HepG2 (cell line): ENCODE measurements around the gene COL18A1. TPM values are rescaled to one million over a fixed set of nuclear protein-coding genes. Genes with fewer than 3 reads are reported as not detected.

Experiments used
- ATAC-seq: fragments of 200-7000 bp; cut with Tn5 transposase; 3 replicates; pipeline ENCODE4 v1.9.1; 2020; ENCODE audit warnings: mild to moderate bottlenecking, moderate library complexity
- BruUV-seq: library from RNA; stranded (reverse); fragments of 400-500 nt; replicated peaks from 2 replicates; lab custom pipeline; 2021; lab: Mats Ljungman, UMichigan
- CTCF ChIA-PET: fragments of 300-600 bp; formaldehyde crosslinking; extraction: SDS; loops from one replicate; lab custom pipeline; 2021; ENCODE audit warnings: low total read pairs, inconsistent platforms, low intra/inter-chr PET ratio; lab: Yijun Ruan, JAX
- POLR2A ChIA-PET: fragments of 350-600 bp; sonication (Branson Sonifier 250); formaldehyde crosslinking; loops from one replicate; lab custom pipeline; 2020; ENCODE audit warnings: antibody characterized with exemption, inconsistent platforms; lab: Yijun Ruan, JAX
- DNase-seq: peaks from one replicate; pipeline ENCODE4 v3.0.0-alpha.2; 2015; ENCODE audit warnings: low spot score
- FAIRE-seq: peaks from 3 replicates; lab custom pipeline; 2011; peaks lifted over from hg19 to GRCh38; lab: Jason Lieb, UNC
- H2AFZ ChIP-seq: one replicate; pipeline ENCODE4 v1.6.1; 2011; ENCODE audit warnings: low read length, inconsistent platforms
- H3K27ac ChIP-seq: fragments of 300-600 bp; 3 replicates; pipeline ENCODE4 v1.8.0; 2011; ENCODE audit warnings: mixed run types, mild to moderate bottlenecking, mixed read lengths, low read length, inconsistent platforms; ENCODE audit not compliant: insufficient read depth; ENCODE audit errors: extremely low read length
- H3K27me3 ChIP-seq, 2 experiments: fragments of 200-600 bp in 1 of 2; 2 replicates in 1 of 2; 3 replicates in 1 of 2; pipeline versions ENCODE4 v1.6.0 to v1.8.0; 2011; ENCODE audit warnings: low read length in 2 of 2, mild to moderate bottlenecking in 2 of 2, moderate library complexity in 2 of 2, inconsistent platforms in 1 of 2; ENCODE audit not compliant: insufficient read depth in 2 of 2, control insufficient read depth in 1 of 2
- H3K36me3 ChIP-seq, 2 experiments: fragments of 200-600 bp in 1 of 2; replicated peaks in 1 of 2; 2 replicates in 1 of 2; 3 replicates in 1 of 2; pipeline versions ENCODE4 v1.5.1 to v1.8.0; 2011; ENCODE audit warnings: low read length in 2 of 2, inconsistent platforms in 1 of 2; ENCODE audit not compliant: insufficient read depth in 2 of 2, control insufficient read depth in 1 of 2
- H3K4me1 ChIP-seq: 2 replicates; pipeline ENCODE4 v1.5.1; 2012; ENCODE audit warnings: low read length, inconsistent platforms; ENCODE audit not compliant: insufficient read depth
- H3K4me2 ChIP-seq: 2 replicates; pipeline ENCODE4 v1.6.0; 2011; ENCODE audit warnings: low read depth, low read length, inconsistent platforms
- H3K4me3 ChIP-seq, 3 experiments: fragments of 200-600 bp in 1 of 3; sonication (generic), shearing (Covaris generic) in 1 of 3; replicated peaks in 1 of 3; 2 replicates each; pipeline ENCODE4 v1.5.1; 2011 to 2016; ENCODE audit warnings: low read length in 3 of 3, inconsistent platforms in 2 of 3, low read depth in 2 of 3, mild to moderate bottlenecking in 2 of 3, control low read depth in 1 of 3, mixed read lengths in 1 of 3; ENCODE audit not compliant: insufficient read depth in 1 of 3
- H3K79me2 ChIP-seq: one replicate; pipeline ENCODE4 v1.6.1; 2011; ENCODE audit warnings: low read length, inconsistent platforms; ENCODE audit not compliant: insufficient read depth
- H3K9ac ChIP-seq: 2 replicates; pipeline ENCODE4 v1.6.0; 2011; ENCODE audit warnings: mild to moderate bottlenecking, low read depth, low read length, inconsistent platforms; ENCODE audit not compliant: insufficient read depth
- H3K9me3 ChIP-seq: 2 replicates; pipeline ENCODE4 v1.5.1; 2012; ENCODE audit warnings: mild to moderate bottlenecking, low read length
- H4K20me1 ChIP-seq: 2 replicates; pipeline ENCODE4 v1.6.0; 2011; ENCODE audit warnings: inconsistent platforms, mild to moderate bottlenecking, low read length, moderate library complexity; ENCODE audit not compliant: insufficient read depth
- ATF7-NPFF ChIP-seq: sonication (generic); formaldehyde crosslinking; IDR thresholded peaks from 2 replicates; pipeline ENCODE4 v1.8.1; 2023; ENCODE audit warnings: mild to moderate bottlenecking, low read depth, missing genetic modification reagents, moderate library complexity
- E2F2 ChIP-seq: sonication (generic); formaldehyde crosslinking; IDR thresholded peaks from 2 replicates; pipeline ENCODE4 v1.4.0; 2020; ENCODE audit warnings: missing genetic modification reagents, borderline replicate concordance
- FOSL1 ChIP-seq: sonication (generic); formaldehyde crosslinking; IDR thresholded peaks from 2 replicates; pipeline ENCODE4 v1.9.0; 2021; ENCODE audit warnings: missing genetic modification reagents, borderline replicate concordance
- HNF4A ChIP-seq: sonication (generic); formaldehyde crosslinking; IDR thresholded peaks from 2 replicates; pipeline ENCODE4 v1.4.0; 2020; ENCODE audit warnings: missing genetic modification reagents
- MED8 ChIP-seq: sonication (generic); formaldehyde crosslinking; IDR thresholded peaks from 2 replicates; pipeline ENCODE4 v1.8.1; 2023; ENCODE audit warnings: mild to moderate bottlenecking, missing genetic modification reagents; ENCODE audit not compliant: insufficient replicate concordance
- ZNF383 ChIP-seq: sonication (generic); formaldehyde crosslinking; IDR thresholded peaks from 2 replicates; pipeline ENCODE4 v1.4.0; 2020; ENCODE audit warnings: missing genetic modification reagents, mild to moderate bottlenecking, borderline replicate concordance
- ZNF543 ChIP-seq: sonication (generic); formaldehyde crosslinking; IDR thresholded peaks from 2 replicates; pipeline ENCODE4 v1.4.0; 2020; ENCODE audit warnings: mild to moderate bottlenecking, missing genetic modification reagents
- WGBS: methylation state at CpG from one replicate; pipeline ENCODE4 v1.1.6; 2017; ENCODE audit warnings: low lambda C conversion rate; 5-methylcytosine and 5-hydroxymethylcytosine counted together
- in situ Hi-C: cut with HindIII; loops from 2 replicates; pipeline ENCODE4 v1.10.0; 2017; ENCODE audit warnings: low pct_unique_long_range_greater_than_20kb; ENCODE audit not compliant: extremely low pct_ligation_motif_present
- intact Hi-C: fragments of 100-400 bp; cut with micrococcal nuclease; formaldehyde crosslinking; loops from one replicate; pipeline ENCODE4 v1.10.0; 2022; ENCODE audit not compliant: unreplicated experiment
- polyA plus RNA-seq, 8 experiments: library from polyadenylated mRNA; depleted of rRNA in 3 of 8; stranded (reverse) in 7 of 8; unstranded in 1 of 8; fragments of >200 nt; fragmentation: Illumina TruSeq in 4 of 8; extraction: Trizol in 4 of 8; gene quantifications; 2 replicates each; pipeline versions ENCODE4 v1.2.1 to v1.2.3, GENCODE V29; 2011 to 2016; ENCODE audit warnings: low read depth in 4 of 8, missing spikeins in 1 of 8, mixed read lengths in 1 of 8; ENCODE audit not compliant: insufficient read depth in 1 of 8
- total RNA-seq, 5 experiments: library from RNA; depleted of rRNA; stranded (reverse); fragments of >200 nt; fragmentation: Illumina TruSeq; extraction: Trizol; gene quantifications; 2 replicates each; pipeline ENCODE4 v1.2.3, GENCODE V29; 2016; ENCODE audit warnings: low read depth in 1 of 5
- TF ChIP-seq, protein P1 (sequence below): sonication (generic); formaldehyde crosslinking; IDR thresholded peaks from 2 replicates; pipeline ENCODE4 v1.8.1; 2023; ENCODE audit warnings: missing genetic modification reagents, inconsistent platforms, borderline replicate concordance

COL18A1 gene
- total and polyA plus RNA-seq, 2 of the 13 experiments (the other 11 are each of a cell fraction or from before 2014, with no cell fraction given) = 79.0 to 102 TPM

GRCh38 chr21:45435405-45435981 lies 30.5 kb downstream of the COL18A1 start:
- POLR2A ChIA-PET = interaction anchor here (1.3 to 1.7 kb wide), 3 partner anchors 12 to 143 kb away, joined by 4 to 6 read pairs (median 4); no protein-coding TSS in a partner anchor
- ATAC-seq = no peak
- H3K79me2 ChIP-seq = peaks cover 55% of the 10 kb centered on the region
- H3K27me3 ChIP-seq = no peaks in the 10 kb centered on the region
- intact Hi-C loops = no loop called here
- H3K4me1 ChIP-seq = peaks cover 66% of the 10 kb centered on the region
- no peak overlapping the region for H3K4me3 ChIP-seq
- TF ChIP-seq MED8 (CRISPR knock-in tag) (no peak), ZNF543 (no peak), FOSL1 (CRISPR knock-in tag) (no peak), HNF4A (CRISPR knock-in tag) (no peak), ZNF383 (CRISPR knock-in tag) (no peak), E2F2 (no peak), ATF7-NPFF (CRISPR knock-in tag) (no peak)
- TF ChIP-seq, protein P1, sequence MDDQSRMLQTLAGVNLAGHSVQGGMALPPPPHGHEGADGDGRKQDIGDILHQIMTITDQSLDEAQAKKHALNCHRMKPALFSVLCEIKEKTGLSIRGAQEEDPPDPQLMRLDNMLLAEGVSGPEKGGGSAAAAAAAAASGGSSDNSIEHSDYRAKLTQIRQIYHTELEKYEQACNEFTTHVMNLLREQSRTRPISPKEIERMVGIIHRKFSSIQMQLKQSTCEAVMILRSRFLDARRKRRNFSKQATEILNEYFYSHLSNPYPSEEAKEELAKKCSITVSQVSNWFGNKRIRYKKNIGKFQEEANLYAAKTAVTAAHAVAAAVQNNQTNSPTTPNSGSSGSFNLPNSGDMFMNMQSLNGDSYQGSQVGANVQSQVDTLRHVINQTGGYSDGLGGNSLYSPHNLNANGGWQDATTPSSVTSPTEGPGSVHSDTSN (CRISPR knock-in tag) = no peak
- TF ChIP-seq, all 625 proteins: peak for 0
- Histone ChIP-seq H3K9ac (no peak overlapping the region), H3K4me2 (no peak overlapping the region), H2AFZ (no peak overlapping the region), H3K9me3 (no peaks in the 10 kb centered on the region), H4K20me1 (peaks cover 19% of the 10 kb centered on the region; the same call in 1 of the 2 replicates), H3K36me3 (peaks cover 5% of the 10 kb centered on the region in 2 experiments; a peak in 3 of 5 replicates), H3K27ac (no peak overlapping the region)
- FAIRE-seq (no peak), DNase-seq (no peak)
- CTCF ChIA-PET = no interaction called here
- WGBS = 74% methylated on average over 5 of the region's 15 CpGs
- in situ Hi-C loops = no loop called here
- BruUV-seq = no TSS peak
